NCI-H128 (cell line): ENCODE data around the gene DUSP7.
A peak's percentile ranks its signal among the peaks of the same experiment; 100 is the strongest.

ENCODE experiments used
- DNase-seq: peaks from one replicate; lab custom pipeline; 2025; ENCODE audit not compliant: unreplicated experiment; lab: John Stamatoyannopoulos, UW

The DUSP7 gene

DNA sequence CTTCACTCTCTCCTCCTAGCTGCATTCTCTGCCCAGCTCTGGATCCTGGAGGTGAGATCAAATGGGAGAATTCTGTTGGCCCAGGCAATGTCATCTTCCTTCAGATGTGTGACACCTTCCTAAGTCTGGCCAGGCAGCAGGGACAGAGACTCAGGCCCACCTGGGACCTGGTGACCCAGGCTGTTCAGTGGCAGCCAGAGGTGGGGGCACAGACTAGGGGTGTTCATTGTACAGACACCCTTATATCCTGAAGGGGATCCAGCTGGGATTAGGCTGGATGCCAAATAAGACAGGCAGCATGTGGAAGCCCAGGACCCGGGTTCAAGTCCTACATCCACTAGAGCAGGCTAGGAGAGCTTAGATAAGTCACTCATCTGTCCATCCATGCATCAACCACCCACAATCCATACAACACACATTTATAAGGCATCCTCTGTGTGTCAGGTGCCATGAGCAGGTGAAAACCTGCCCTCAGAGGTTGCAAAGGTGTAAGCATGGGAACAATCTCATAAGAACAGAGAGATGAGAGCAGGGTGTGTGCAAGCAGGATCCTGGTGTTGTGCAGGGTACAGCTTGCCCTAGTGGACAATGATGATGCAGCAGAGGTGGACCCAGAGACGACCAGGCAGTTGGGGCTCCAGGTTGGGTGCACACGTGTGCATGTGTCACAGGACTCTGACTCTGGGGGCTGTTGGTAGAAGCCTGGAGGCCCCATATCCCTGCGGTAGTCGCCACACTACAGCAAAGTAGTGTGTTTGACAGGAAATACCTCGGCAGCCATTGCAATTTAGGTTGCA, 42.4 kb downstream of the DUSP7 start:
- no peak for DNase-seq

DNA sequence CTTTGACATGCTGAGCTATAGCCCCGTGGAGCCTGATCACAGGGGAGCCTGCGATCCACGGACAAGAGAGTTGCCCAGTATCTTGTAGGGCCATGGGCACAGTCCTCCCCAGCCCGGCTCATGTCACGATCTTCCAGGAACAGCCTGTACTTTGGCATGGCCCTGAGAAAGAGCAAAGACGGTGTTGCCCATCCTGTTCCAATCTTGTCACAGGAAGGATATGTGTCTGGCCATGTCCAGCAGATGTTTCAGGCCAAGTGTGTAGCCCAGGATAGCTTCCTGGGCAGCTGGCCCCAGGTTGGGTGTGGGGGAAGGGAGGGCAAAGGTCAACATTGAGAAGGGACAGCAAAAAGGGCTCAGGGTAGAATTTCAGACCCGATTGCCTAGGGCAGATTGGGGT, 43.7 kb downstream of the DUSP7 start:
- DNase-seq = no peak

- no peak for DNase-seq
These were observed 45.9 kb downstream of the DUSP7 start for GRCh38 chr3:52010431-52010830.

- DNase-seq = no peak
These were observed 49.1 kb downstream of the DUSP7 start for GRCh38 chr3:52007291-52007690.

DNA sequence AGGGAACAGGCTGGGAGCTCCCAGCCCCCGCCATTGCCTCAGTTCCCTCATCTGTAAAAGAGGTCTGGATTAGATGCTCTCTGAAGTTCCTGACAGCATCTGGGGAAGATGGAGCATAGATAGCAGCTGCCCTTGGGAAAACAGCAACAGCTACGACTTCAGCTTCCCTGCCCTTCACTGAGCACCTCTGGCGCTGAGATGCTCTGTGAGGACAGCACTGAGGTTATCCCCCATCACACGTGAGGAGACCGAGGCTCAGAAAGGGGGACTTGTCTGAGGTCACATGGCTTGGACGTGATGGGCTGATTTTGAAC, 49.6 kb downstream of the DUSP7 start:
- DNase-seq = no peak

GRCh38 chr3:52006017-52006819, 50.2 kb downstream of the DUSP7 start:
- no peak for DNase-seq

- no peak for DNase-seq
These were observed 50.8 kb downstream of the DUSP7 start for GRCh38 chr3:52005571-52005986.

GRCh38 chr3:52004906-52005395, 51.4 kb downstream of the DUSP7 start:
- no peak for DNase-seq

DNA sequence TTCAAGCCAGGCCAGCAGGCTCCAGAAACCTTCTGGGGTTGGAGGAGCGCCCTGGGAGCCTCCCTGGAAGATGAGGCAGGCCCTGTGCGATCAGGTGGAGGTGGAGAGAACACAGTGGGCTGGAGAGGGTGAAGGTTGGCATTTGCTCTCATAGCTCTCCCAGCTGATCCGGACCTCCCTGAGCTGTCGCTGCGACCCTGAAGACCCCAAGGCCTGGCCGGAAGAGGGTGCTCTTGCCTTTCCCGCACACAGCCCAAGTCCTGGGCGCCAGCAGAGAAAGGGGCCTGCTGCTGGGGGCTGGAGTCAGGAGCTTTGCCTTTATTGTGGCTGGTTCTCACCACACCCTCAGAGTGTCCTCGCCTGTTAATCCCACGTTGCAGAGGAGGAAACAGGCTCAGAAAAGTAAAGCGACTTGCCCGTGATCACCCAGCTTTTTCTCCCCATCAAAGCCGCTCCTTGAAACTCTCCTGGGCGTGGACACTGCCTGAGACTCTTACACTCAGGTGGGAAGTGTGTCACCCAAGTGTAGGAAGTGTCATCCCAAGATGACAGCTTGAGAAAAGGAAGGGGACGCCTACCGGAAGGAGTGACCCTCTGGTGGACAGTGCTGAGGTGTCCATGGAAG, 52.1 kb downstream of the DUSP7 start:
- DNase-seq = no peak

- no peak for DNase-seq
These were observed 53.6 kb downstream of the DUSP7 start for GRCh38 chr3:52002748-52003147.

GRCh38 chr3:52001443-52001974, 54.9 kb downstream of the DUSP7 start:
- peak; percentile 54 for DNase-seq

DNA sequence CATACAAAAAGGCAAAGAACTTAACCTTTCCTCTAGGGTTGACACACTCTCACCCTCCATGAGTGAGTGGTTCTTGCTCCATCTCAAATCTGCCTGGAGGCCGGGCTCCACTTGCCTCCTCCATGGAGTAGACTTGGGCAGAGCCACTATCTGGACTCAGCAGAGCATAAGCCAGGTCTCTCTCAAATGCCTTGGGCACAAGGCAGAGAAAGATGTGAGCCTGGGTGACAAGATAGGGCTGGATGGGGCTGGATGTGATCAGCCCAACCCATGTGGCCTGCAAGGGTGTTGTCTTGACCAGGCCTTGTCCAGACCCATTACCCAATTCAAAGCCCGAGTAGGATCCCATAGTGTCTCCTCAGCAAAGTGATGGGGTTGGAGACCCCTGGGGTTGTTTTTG, 56.5 kb downstream of the DUSP7 start:
- DNase-seq = no peak
